ENCODE measurements around the gene ESR2. TPM values are rescaled to one million over a fixed set of nuclear protein-coding genes. Genes with fewer than 3 reads are reported as not detected.

ESR2 gene
- polyA plus RNA-seq, 4 donors, result 0.19 to 0.58 TPM; not detected in 2

DNA sequence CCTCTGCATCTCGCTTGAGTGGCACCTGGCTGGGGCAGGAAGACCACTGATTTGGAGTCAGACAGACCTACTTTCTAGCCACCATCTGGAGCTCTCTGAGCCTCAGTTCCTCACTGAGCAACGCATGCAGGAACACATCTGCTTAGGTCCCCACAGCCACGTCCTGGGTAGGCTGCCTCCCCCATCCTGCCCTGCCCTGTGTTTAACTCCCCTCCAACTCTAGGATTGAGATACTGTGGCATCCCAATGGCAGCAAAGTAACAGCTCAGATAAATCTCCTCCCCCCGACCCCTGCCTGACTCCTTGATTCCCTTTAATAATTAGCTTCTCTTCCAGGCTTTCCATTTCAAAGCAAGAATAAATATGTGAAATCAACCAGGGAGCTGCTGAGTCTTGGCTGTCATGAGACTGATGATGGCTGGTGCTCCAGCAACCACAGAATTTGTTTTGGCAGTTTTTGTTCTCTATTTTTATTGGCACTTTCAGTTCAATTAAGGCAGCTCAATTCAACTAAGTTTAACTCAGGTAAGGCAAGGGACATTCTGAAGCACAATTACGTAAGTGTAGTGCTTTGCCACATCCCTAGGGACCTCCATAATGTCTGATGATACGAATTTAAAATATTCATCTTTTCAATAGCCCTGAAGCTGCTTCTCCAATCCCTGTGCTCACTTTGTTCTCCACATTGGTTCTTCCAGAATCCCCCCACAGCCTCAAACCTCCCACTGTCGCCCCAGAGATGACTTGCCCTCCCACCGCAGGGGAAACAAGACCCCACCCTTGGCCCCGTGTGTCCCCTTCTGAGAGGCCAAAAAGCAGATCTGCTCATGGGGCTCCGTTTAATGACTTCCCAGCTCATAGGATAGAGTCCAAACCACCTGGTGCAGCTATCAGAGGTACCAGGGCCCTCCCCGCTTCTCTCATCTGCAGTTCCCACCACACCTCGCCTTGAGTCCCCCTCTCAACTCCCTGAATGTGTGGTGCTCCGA is 58.2 kb downstream of the ESR2 start:
- DNase-seq, result no peak
- no peak for FAIRE-seq
- no peaks in the 10 kb centered on the region for H3K4me1 ChIP-seq (ENCODE audit: control insufficient read depth in 3 of 3, insufficient read depth in 2 of 3, low read depth in 1 of 3, low read length in 2 of 3)
- no peaks in the 10 kb centered on the region for H3K9me3 ChIP-seq (ENCODE audit: control insufficient read depth in 2 of 2, insufficient read depth in 1 of 2, low read depth in 1 of 2, low read length in 1 of 2)
- H3K27ac ChIP-seq (ENCODE audit: low read depth in 1 of 3, low read length in 2 of 3), result peak overlapping the region in 1 of 3 donors; percentile 70
- WGBS, 3 donors, result 68 to 73% (median 69%) methylated on average over 12 to 13 of the region's 13 CpGs
- H3K4me3 ChIP-seq (ENCODE audit: low read depth in 1 of 3, low read length in 3 of 3), result no peak overlapping the region
- H3K36me3 ChIP-seq (ENCODE audit: control insufficient read depth in 3 of 3, insufficient read depth in 2 of 3, low read depth in 1 of 3, low read length in 3 of 3), result peaks cover 0 to 11% (median 2%) of the 10 kb centered on the region in 3 donors
- no peaks in the 10 kb centered on the region for H3K27me3 ChIP-seq (ENCODE audit: control insufficient read depth in 3 of 3, insufficient read depth in 3 of 3, low read length in 3 of 3)

GRCh38 chr14:64234877-64235651 is 59.1 kb downstream of the ESR2 start:
- FAIRE-seq (no peak), DNase-seq (no peak)
- Histone ChIP-seq H3K36me3 (ENCODE audit: control insufficient read depth in 3 of 3, insufficient read depth in 2 of 3, low read depth in 1 of 3, low read length in 3 of 3) (peaks cover 0 to 14% (median 2%) of the 10 kb centered on the region in 3 donors), H3K9me3 (ENCODE audit: control insufficient read depth in 2 of 2, insufficient read depth in 1 of 2, low read depth in 1 of 2, low read length in 1 of 2) (no peaks in the 10 kb centered on the region), H3K27ac (ENCODE audit: low read depth in 1 of 3, low read length in 2 of 3) (peak overlapping the region in 1 of 3 donors; percentile 70), H3K4me3 (ENCODE audit: low read depth in 1 of 3, low read length in 3 of 3) (no peak overlapping the region), H3K27me3 (ENCODE audit: control insufficient read depth in 3 of 3, insufficient read depth in 3 of 3, low read length in 3 of 3) (no peaks in the 10 kb centered on the region), H3K4me1 (ENCODE audit: control insufficient read depth in 3 of 3, insufficient read depth in 2 of 3, low read depth in 1 of 3, low read length in 2 of 3) (no peaks in the 10 kb centered on the region)
- WGBS, 3 donors, result 64 to 74% (median 72%) methylated on average over 24 of the region's 24 CpGs

DNA sequence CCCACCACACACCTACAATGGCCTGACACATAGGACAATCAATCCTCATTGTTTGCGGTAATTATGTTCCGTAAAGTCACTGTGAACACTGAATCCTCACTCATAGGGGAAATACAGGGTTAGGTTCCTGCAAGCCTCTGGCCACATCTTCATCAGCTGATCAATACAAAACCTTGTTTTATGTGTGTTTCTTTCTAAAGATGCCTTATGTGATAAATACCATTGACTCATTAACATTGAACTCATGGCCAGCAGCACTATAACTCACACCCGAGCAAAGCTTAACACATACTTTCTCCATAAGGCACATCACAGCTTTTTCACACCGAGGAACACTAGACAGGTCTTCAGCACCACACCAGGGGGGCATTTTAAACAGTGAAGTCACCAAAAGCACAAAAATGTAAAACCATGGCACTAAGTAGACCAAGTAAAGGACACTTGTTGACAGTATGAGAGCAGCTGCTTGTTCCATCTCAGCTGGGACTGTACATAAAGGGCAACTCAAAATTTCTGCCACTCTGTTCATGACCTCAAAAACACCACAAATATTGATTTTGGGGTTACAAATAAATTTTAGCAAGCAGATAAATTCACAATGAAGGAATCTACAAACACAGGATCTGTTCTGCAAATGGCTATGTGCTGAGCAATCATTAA is 60.5 kb downstream of the ESR2 start:
- FAIRE-seq (no peak), DNase-seq (no peak)
- Histone ChIP-seq H3K9me3 (ENCODE audit: control insufficient read depth in 2 of 2, insufficient read depth in 1 of 2, low read depth in 1 of 2, low read length in 1 of 2) (no peaks in the 10 kb centered on the region), H3K36me3 (ENCODE audit: control insufficient read depth in 3 of 3, insufficient read depth in 2 of 3, low read depth in 1 of 3, low read length in 3 of 3) (peaks cover 0 to 24% (median 2%) of the 10 kb centered on the region in 3 donors), H3K27me3 (ENCODE audit: control insufficient read depth in 3 of 3, insufficient read depth in 3 of 3, low read length in 3 of 3) (no peaks in the 10 kb centered on the region), H3K4me1 (ENCODE audit: control insufficient read depth in 3 of 3, insufficient read depth in 2 of 3, low read depth in 1 of 3, low read length in 2 of 3) (no peaks in the 10 kb centered on the region), H3K4me3 (ENCODE audit: low read depth in 1 of 3, low read length in 3 of 3) (no peak overlapping the region), H3K27ac (ENCODE audit: low read depth in 1 of 3, low read length in 2 of 3) (peak overlapping the region in 1 of 3 donors; percentile 30)
- 82 to 93% (median 91%) methylated on average over 4 of the region's 4 CpGs for WGBS, 3 donors

- Histone ChIP-seq H3K27me3 (ENCODE audit: control insufficient read depth in 3 of 3, insufficient read depth in 3 of 3, low read length in 3 of 3) (no peaks in the 10 kb centered on the region), H3K9me3 (ENCODE audit: control insufficient read depth in 2 of 2, insufficient read depth in 1 of 2, low read depth in 1 of 2, low read length in 1 of 2) (no peaks in the 10 kb centered on the region), H3K36me3 (ENCODE audit: control insufficient read depth in 3 of 3, insufficient read depth in 2 of 3, low read depth in 1 of 3, low read length in 3 of 3) (peaks cover 2 to 24% (median 5%) of the 10 kb centered on the region in 3 donors), H3K4me1 (ENCODE audit: control insufficient read depth in 3 of 3, insufficient read depth in 2 of 3, low read depth in 1 of 3, low read length in 2 of 3) (no peaks in the 10 kb centered on the region), H3K27ac (ENCODE audit: low read depth in 1 of 3, low read length in 2 of 3) (peak overlapping the region in 1 of 3 donors; percentile 76), H3K4me3 (ENCODE audit: low read depth in 1 of 3, low read length in 3 of 3) (no peak overlapping the region)
- WGBS, 3 donors, result 90 to 95% (median 93%) methylated on average over 9 of the region's 9 CpGs
- no peak for FAIRE-seq
- no peak for DNase-seq
Observed at GRCh38 chr14:64232944-64233343, 61.2 kb downstream of the ESR2 start.

- Histone ChIP-seq H3K4me3 (ENCODE audit: low read depth in 1 of 3, low read length in 3 of 3) (no peak overlapping the region), H3K4me1 (ENCODE audit: control insufficient read depth in 3 of 3, insufficient read depth in 2 of 3, low read depth in 1 of 3, low read length in 2 of 3) (no peaks in the 10 kb centered on the region), H3K27ac (ENCODE audit: low read depth in 1 of 3, low read length in 2 of 3) (peak overlapping the region in 1 of 3 donors; percentile 76), H3K9me3 (ENCODE audit: control insufficient read depth in 2 of 2, insufficient read depth in 1 of 2, low read depth in 1 of 2, low read length in 1 of 2) (no peaks in the 10 kb centered on the region), H3K27me3 (ENCODE audit: control insufficient read depth in 3 of 3, insufficient read depth in 3 of 3, low read length in 3 of 3) (no peaks in the 10 kb centered on the region), H3K36me3 (ENCODE audit: control insufficient read depth in 3 of 3, insufficient read depth in 2 of 3, low read depth in 1 of 3, low read length in 3 of 3) (peaks cover 2 to 24% (median 8%) of the 10 kb centered on the region in 3 donors)
- FAIRE-seq (no peak), DNase-seq (no peak)
- 68 to 74% (median 72%) methylated on average over 9 of the region's 9 CpGs for WGBS, 3 donors
Observed at GRCh38 chr14:64232095-64232838, 61.9 kb downstream of the ESR2 start.

- no peaks in the 10 kb centered on the region for H3K9me3 ChIP-seq (ENCODE audit: control insufficient read depth in 2 of 2, insufficient read depth in 1 of 2, low read depth in 1 of 2, low read length in 1 of 2)
- peaks cover 2 to 40% (median 14%) of the 10 kb centered on the region in 3 donors for H3K36me3 ChIP-seq (ENCODE audit: control insufficient read depth in 3 of 3, insufficient read depth in 2 of 3, low read depth in 1 of 3, low read length in 3 of 3)
- H3K27ac ChIP-seq (ENCODE audit: low read depth in 1 of 3, low read length in 2 of 3), result no peak overlapping the region
- DNase-seq (no peak), FAIRE-seq (no peak)
- 85 to 91% (median 87%) methylated on average over 3 of the region's 3 CpGs for WGBS, 3 donors
- H3K4me3 ChIP-seq (ENCODE audit: low read depth in 1 of 3, low read length in 3 of 3), result no peak overlapping the region
- H3K27me3 ChIP-seq (ENCODE audit: control insufficient read depth in 3 of 3, insufficient read depth in 3 of 3, low read length in 3 of 3), result no peaks in the 10 kb centered on the region
- H3K4me1 ChIP-seq (ENCODE audit: control insufficient read depth in 3 of 3, insufficient read depth in 2 of 3, low read depth in 1 of 3, low read length in 2 of 3), result no peaks in the 10 kb centered on the region
Observed at GRCh38 chr14:64229489-64229888, 64.7 kb downstream of the ESR2 start.

DNA sequence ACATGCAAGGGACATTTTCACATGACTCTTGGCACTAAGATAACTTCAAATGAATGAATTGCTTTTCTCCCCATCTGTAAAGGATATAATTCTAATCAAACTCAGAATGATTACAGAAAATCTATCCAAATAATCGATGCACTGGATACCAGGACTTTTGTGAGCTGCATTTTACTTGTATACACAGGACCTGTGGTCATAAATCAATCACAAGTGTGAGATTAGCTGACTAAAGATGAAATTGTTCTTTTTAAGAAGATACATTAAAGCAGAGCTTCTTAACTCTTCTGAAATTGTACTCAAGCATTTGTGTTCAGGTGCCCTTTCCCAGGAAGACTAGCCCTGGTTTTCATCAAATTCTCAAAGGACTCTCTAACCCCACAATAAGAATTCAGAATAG is 66.3 kb downstream of the ESR2 start:
- FAIRE-seq, result no peak
- Histone ChIP-seq H3K9me3 (ENCODE audit: control insufficient read depth in 2 of 2, insufficient read depth in 1 of 2, low read depth in 1 of 2, low read length in 1 of 2) (no peaks in the 10 kb centered on the region), H3K36me3 (ENCODE audit: control insufficient read depth in 3 of 3, insufficient read depth in 2 of 3, low read depth in 1 of 3, low read length in 3 of 3) (peaks cover 5 to 49% (median 19%) of the 10 kb centered on the region in 3 donors), H3K27ac (ENCODE audit: low read depth in 1 of 3, low read length in 2 of 3) (no peak overlapping the region), H3K27me3 (ENCODE audit: control insufficient read depth in 3 of 3, insufficient read depth in 3 of 3, low read length in 3 of 3) (no peaks in the 10 kb centered on the region), H3K4me3 (ENCODE audit: low read depth in 1 of 3, low read length in 3 of 3) (no peak overlapping the region), H3K4me1 (ENCODE audit: control insufficient read depth in 3 of 3, insufficient read depth in 2 of 3, low read depth in 1 of 3, low read length in 2 of 3) (no peaks in the 10 kb centered on the region)
- 48 to 71% (median 57%) methylated on average over 1 of the region's 1 CpG for WGBS, 3 donors
- no peak for DNase-seq

All from small intestine (tissue), 7 donors.